ENCODE data around the gene NFIC.

Gene NFIC

GRCh38 chr19:3455393-3455955, 89.1 kb downstream of the NFIC start:
- DNase-seq = no peak

- no peak for DNase-seq
These were observed 89.7 kb downstream of the NFIC start for GRCh38 chr19:3455960-3456601.

- no peak for DNase-seq
These were observed 90.6 kb downstream of the NFIC start for GRCh38 chr19:3456925-3457527.

GRCh38 chr19:3457528-3458228, 91.3 kb downstream of the NFIC start:
- DNase-seq = no peak

- DNase-seq = no peak
These were observed 92.1 kb downstream of the NFIC start for GRCh38 chr19:3458229-3459088.

- DNase-seq = no peak
These were observed 92.9 kb downstream of the NFIC start for GRCh38 chr19:3459089-3459881.

- DNase-seq = no peak
These were observed 93.7 kb downstream of the NFIC start for GRCh38 chr19:3459965-3460582.

GRCh38 chr19:3462991-3463713, 96.8 kb downstream of the NFIC start:
- no peak for DNase-seq

- no peak for DNase-seq
These were observed 97.6 kb downstream of the NFIC start for GRCh38 chr19:3463714-3464586.

- DNase-seq = no peak
These were observed 98.3 kb downstream of the NFIC start for GRCh38 chr19:3464587-3465235.

GRCh38 chr19:3465552-3465951, 99.2 kb downstream of the NFIC start:
- no peak for DNase-seq

GRCh38 chr19:3466635-3467034, 100.3 kb downstream of the NFIC start:
- DNase-seq = no peak

- DNase-seq = no peak
These were observed 101.2 kb downstream of the NFIC start for GRCh38 chr19:3467437-3468198.

- DNase-seq = no peak
These were observed 101.8 kb downstream of the NFIC start for GRCh38 chr19:3468211-3468610.

- DNase-seq = no peak
These were observed 103.5 kb downstream of the NFIC start for GRCh38 chr19:3469638-3470499.

GRCh38 chr19:3470500-3471128, 104.2 kb downstream of the NFIC start:
- DNase-seq = no peak
